CD4-positive, alpha-beta T cell treated with Interleukin-6 at 100 ng/mL for 8 hours (primary cell): Measurements from ENCODE around the gene RNF169.
"Not testable (repeated sequence)": the region's sequence is repeated elsewhere in the genome, so short reads cannot be mapped to it uniquely, and the experiment has no call there.

Source experiments
- DNase-seq: peaks from one replicate; pipeline ENCODE4 v3.0.0-alpha.2; 2020; ENCODE audit warnings: mixed read lengths, low spot score

The RNF169 gene

GRCh38 chr11:74820763-74821162 is 72.1 kb downstream of the RNF169 start:
- no peak for DNase-seq

DNA sequence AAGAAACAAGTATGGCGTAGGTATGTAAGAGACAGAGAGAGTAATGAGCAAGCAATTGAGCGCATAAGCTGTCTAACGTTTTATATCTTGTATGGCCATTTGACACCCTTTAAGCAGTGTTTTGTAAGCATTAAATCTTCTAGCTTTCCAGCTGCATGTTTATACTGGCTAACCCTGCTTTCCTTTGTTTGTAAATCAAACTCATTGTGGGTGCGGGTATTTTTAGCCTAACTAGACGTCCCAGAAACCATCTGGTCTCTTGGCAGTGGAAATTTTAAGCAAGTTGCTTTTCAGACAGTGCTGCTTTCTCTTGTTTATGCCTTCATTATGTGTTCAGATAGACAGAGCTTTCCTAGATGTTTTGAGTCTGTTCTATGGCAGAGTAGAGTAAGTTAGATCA is 73.5 kb downstream of the RNF169 start:
- no peak for DNase-seq

- DNase-seq = no peak
These were observed 75.8 kb downstream of the RNF169 start for GRCh38 chr11:74824285-74824982.

GRCh38 chr11:74825596-74825995 is 76.9 kb downstream of the RNF169 start:
- DNase-seq = not testable (repeated sequence)

GRCh38 chr11:74826901-74827300 is 78.3 kb downstream of the RNF169 start:
- DNase-seq = no peak

DNA sequence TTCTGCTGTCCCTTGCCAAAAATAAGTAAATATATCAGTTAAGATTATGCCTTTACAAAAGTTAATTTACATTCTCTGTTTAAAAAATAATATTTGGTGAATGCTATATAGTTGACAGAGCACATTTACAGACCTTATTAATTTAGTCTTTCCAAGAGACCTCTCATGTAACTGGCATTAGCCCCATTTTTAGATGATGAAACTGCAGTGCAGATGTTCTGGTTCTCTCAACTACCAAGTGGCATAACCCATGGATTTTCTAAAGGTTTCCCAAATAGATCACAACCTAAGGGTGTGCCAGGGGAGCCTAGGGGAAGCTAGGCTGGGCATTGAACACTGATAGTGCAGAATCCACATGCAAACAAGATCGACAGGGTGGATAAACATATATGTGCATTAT is 88.5 kb downstream of the RNF169 start:
- no peak for DNase-seq

- no peak for DNase-seq
These were observed 89.5 kb downstream of the RNF169 start for GRCh38 chr11:74838188-74838587.

DNA sequence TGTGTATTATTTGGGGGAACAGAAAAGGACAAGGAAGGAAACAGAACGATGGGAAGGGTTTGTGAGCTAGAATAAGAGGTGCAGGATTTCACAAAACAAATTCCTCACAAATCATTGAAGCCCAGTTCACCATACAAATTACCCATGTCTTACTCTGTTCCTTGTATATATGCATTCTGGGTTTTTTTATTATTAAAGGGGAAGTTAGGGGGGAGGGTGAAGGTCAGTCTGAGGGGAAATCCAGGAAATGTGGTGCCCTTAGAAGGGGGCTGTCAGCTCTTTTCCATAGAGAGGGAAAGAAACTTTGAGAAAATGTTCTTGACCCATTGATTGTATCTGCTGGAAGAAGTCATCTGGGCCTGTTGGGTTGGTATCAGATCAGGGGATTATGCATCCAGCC is 90.8 kb downstream of the RNF169 start:
- no peak for DNase-seq

DNA sequence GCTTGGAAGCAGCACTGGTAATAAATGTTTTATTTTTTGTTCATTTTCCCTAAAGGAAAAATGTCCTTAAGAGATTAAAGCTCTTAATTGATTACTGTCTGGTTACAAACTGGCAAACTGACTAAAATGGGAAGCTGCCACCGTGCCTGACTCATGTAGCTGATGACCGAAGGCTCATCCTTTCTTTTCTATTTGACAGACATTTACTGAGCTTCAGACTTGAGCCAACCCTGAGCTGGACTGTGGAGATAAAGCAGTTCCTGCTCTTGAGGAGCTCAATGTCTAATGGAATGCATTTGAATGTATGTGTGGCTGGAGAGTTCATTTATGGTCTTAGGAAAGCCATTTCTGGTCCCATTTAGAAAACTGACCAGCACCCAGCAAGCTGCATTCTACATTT is 91.3 kb downstream of the RNF169 start:
- DNase-seq = no peak

DNA sequence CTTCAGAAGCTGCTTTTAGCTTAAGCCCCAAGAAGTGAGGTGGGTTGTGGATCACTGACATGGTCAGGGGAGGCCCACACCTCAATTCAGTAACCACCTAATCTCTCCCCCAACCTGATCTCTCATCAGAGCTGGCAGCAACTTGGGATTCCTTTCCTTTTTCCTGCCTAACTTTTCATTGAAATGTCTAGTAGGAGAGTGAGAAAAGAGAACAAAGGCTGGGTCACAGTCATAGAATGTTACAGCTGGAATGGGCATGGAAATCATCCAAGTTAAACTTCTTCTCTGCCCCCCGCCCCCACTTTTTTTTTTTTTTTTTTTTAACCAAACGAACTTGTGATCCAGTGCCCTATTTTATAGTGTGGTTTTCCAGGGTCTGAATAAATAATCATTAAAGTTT is 91.8 kb downstream of the RNF169 start:
- no peak for DNase-seq

- DNase-seq = no peak
These were observed 94.3 kb downstream of the RNF169 start for GRCh38 chr11:74842967-74843366.

GRCh38 chr11:74844072-74844471 is 95.4 kb downstream of the RNF169 start:
- DNase-seq = no peak

GRCh38 chr11:74844865-74845264 is 96.2 kb downstream of the RNF169 start:
- DNase-seq = no peak

DNA sequence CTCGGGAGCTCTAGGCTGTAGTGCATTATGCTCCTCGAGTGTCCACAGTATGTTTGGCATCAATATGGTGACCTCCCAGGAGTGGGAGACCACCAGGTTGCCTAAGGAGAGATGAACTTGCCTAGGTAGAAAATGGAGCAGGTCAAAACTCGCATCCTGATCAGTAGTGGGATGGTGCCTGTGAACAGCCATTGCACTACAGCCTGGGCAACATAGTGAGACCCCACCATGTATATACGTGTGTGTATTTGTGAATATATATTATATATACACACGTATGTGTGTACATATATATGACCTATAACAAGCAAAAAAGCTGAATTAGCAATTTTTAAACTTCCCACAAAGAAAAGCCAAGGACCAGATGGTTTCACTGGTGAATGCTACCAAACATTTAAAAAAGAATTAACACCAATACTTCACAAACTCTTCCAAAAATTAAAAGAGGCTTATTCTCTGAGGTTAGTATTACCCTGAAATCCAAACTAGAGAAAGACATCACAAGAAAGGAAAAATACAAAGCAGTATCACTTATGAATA is 97.4 kb downstream of the RNF169 start:
- DNase-seq = no peak

GRCh38 chr11:74846770-74847169 is 98.1 kb downstream of the RNF169 start:
- DNase-seq = no peak

DNA sequence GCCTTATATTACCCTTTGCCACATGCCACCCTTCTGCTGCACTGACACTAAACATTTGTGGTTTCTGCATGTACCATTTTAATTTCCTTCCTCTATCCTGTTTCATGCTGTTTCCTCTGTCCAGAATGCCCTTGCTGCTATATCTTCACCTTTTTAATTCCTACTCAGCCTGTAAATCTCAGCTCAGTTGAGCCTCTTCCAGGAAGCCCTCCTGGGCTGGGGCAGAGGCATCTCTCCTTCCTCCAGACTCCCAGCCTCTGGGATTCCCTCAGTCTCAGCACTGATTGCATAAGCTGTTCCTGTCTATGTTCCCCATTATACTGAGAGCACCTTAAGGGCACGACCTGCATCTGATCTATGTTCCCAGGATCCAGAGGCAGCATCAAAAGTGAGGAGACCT is 98.7 kb downstream of the RNF169 start:
- DNase-seq = no peak

DNA sequence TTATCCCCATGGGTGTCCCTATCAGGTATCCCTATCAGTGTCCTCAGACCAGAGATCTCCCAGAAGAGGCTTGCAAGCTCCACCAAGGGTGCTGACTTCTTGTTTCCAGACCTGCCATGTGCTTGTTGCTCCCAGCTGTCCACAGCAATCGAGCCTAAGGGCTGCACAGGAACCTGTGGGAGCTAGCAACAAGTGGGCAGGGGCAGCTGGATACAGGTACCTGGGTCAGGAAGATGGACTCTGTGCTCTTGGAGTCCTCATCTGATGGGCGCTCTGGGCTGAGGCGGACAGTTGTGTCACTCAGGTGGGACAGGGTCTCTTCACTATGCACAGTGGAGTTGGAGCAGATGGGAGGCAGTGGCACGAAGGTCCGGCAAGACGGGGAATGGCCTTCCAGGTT is 99.2 kb downstream of the RNF169 start:
- no peak for DNase-seq

DNA sequence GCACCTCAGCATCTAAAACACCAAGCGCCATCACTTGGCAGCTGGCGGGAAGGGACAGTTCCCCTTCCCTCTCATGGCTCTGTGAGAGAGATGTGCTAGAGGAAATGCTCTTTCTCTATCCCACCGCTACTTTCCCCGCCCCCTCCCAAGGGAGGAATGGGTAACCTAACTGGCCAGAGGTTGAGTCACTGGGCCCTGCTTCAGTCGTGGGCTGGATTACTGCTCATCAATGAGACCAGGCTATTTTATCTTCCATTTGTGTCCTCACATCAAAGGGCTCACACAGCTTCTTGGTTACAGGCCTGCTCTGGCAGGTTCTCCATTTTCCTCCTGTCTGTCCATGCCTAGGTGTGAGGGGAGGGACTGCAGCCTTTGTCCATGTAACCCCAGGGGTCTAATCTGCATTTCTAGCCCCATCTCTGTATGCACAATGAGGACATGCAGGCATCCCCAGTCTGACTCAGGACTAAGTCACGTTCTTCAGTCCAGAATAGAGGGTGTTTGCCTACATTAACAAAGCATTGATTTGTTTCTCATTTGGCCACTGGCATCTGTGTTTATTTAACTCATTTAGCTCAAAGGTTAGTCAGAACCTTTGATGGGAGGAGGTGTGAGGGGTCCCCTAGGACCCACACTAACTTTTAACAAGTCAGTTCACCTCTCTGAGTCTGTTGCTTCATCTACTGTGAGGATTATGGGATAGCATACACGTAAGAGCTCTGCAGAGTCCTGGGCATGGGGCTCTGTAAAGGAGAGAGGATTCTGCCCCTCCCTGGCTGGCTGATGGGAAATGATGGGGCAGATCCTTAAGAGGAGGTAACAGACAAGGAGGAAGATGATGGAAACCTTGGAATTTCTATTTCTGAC is 101.1 kb downstream of the RNF169 start:
- DNase-seq = no peak

GRCh38 chr11:74853223-74853622 is 104.6 kb downstream of the RNF169 start:
- DNase-seq = no peak

GRCh38 chr11:74860743-74861142 is 112.1 kb downstream of the RNF169 start:
- no peak for DNase-seq

GRCh38 chr11:74863410-74863809 is 114.8 kb downstream of the RNF169 start:
- DNase-seq = no peak

GRCh38 chr11:74866557-74866956 is 117.9 kb downstream of the RNF169 start:
- DNase-seq = no peak

GRCh38 chr11:74870485-74870884 is 121.8 kb downstream of the RNF169 start:
- DNase-seq = no peak
